SK-N-MC (cell line): ENCODE results near the gene GJC2.

ENCODE experiments used
- EZH2 ChIP-seq: fragments of 200-600 bp; sonication (generic); IDR thresholded peaks from one replicate; pipeline ENCODE4 v1.6.1; 2017; ENCODE audit warnings: antibody characterized with exemption
- FOXP2 ChIP-seq: optimal IDR thresholded peaks from 2 replicates; pipeline ENCODE3; 2011; ENCODE audit warnings: mild to moderate bottlenecking, moderate library complexity; ENCODE audit not compliant: insufficient read depth; ENCODE audit errors: extremely low read length, control extremely low read depth
- POLR2AphosphoS5 ChIP-seq: IDR thresholded peaks from 2 replicates; pipeline ENCODE4 v1.6.1; 2012; ENCODE audit warnings: mild to moderate bottlenecking, low read depth, low read length, borderline replicate concordance

DNA sequence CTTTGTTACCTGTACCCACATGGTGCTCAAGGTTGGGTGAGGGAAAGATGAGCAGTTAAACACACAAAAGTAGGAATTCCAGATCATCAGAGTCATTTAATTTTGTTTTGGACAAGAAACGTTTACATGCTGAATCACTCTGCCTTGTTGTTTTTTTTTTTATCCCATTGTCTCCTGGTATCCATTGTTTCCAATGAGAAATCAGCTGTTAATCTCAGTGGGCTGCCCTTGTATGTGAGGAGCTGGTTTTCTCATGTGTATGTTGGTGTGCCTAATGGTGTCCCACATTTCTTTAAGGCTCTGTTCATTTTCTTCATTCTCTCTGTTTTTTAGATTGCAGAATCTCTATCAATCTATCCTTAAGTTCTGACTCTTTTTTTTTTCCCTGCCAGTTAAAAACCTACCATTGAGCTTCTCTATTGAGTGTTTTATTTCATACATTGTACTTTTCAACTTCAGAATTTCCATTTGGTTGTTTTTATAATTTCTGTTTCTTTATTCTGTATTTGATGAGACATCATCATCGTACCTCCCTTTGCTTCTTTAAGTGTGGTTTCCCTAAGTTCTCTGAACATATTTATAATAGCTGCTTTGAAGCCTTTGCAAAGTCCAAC is 49.4 kb downstream of the GJC2 start:
- TF ChIP-seq POLR2AphosphoS5: no peak
- TF ChIP-seq EZH2: no peak
- no peak for TF ChIP-seq FOXP2
